Stimulated activated naive CD8-positive, alpha-beta T cell treated with anti-CD3 and anti-CD28 coated beads, Interleukin-15, Interleukin-2, amounts not matched to agents 100 ng/mL and 50 ng/mL, for 24 hours (primary cell): ENCODE results near the gene PDE8B.

Source experiments
- H3K27ac Mint-ChIP-seq: one replicate; pipeline ENCODE4 v1.8.0; 2021; ENCODE audit warnings: mild to moderate bottlenecking, mixed read lengths
- H3K27me3 Mint-ChIP-seq: one replicate; pipeline ENCODE4 v1.8.0; 2021; ENCODE audit warnings: mixed read lengths
- H3K36me3 Mint-ChIP-seq: one replicate; pipeline ENCODE4 v1.8.0; 2021; ENCODE audit warnings: low read depth, mixed read lengths
- H3K4me1 Mint-ChIP-seq: one replicate; pipeline ENCODE4 v1.8.0; 2021; ENCODE audit warnings: low read depth, mixed read lengths
- H3K4me3 Mint-ChIP-seq: one replicate; pipeline ENCODE4 v1.8.0; 2021; ENCODE audit warnings: mild to moderate bottlenecking, mixed read lengths
- H3K9me3 Mint-ChIP-seq: one replicate; pipeline ENCODE4 v1.8.0; 2021; ENCODE audit warnings: mixed read lengths

Gene PDE8B

DNA sequence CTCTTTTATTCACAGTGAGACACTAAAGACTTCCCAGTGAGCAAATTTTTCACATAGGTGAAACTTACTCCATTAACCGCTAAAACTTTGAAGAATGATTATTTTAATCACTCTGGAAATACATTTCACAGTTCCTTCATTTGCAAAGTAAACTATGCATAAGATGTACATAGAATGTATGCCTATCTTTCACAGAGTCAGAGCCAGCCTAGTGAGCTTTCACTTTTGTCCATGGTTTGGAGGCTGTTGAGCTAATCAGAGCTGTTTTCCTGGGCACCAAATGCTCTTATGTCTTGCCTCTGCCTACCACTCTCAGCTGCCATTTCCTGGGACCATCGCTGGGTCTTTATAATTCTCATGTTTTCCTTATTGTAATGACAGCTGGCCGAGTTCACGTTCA, 67.3 kb downstream of the PDE8B start:
- Mint-ChIP-seq H3K4me3 (no peak overlapping the region), H3K36me3 (no peaks in the 10 kb centered on the region), H3K9me3 (no peaks in the 10 kb centered on the region), H3K4me1 (peaks cover 8% of the 10 kb centered on the region), H3K27ac (no peak overlapping the region), H3K27me3 (no peaks in the 10 kb centered on the region)

DNA sequence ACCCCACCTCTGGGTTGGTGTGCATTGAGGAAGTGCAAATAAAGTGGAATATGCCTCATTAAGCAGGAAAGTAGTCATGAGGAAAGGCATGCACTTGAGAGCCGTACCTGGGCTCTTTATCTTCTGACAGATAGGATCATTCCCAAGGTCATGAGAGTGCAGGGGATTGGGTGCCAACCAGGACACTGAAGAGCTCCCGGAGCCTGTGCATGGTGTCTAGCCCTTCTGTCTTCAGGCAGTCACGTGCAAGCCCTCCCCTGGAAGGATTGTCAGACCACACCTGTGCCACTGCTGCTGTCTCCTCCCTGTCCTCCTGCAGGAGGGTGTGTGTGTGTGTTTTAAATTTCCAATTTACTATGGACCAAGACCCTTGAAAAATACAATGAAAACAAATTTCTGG, 69.6 kb downstream of the PDE8B start:
- no peaks in the 10 kb centered on the region for H3K36me3 Mint-ChIP-seq
- no peaks in the 10 kb centered on the region for H3K9me3 Mint-ChIP-seq
- H3K4me1 Mint-ChIP-seq, result peaks cover 8% of the 10 kb centered on the region
- no peak overlapping the region for H3K27ac Mint-ChIP-seq
- no peak overlapping the region for H3K4me3 Mint-ChIP-seq
- H3K27me3 Mint-ChIP-seq, result no peaks in the 10 kb centered on the region

DNA sequence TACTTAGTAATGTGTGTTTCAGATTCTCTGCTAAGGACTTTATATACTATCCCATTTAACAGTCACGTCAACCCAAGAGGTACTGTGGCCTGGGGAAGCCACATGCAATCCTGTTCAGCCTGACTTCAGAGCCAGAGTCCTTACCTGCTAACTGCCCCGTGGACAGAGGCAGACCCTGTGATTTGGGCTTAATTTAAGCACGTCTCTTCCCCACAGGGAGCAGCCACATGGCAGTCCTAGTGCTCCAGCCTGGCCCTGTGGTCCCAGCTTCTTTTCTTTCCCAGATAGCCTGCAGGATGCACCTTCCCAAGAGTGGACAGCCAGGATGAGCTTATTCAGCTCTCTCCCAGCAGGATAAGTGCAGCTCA, 71.5 kb downstream of the PDE8B start:
- no peaks in the 10 kb centered on the region for H3K9me3 Mint-ChIP-seq
- no peaks in the 10 kb centered on the region for H3K36me3 Mint-ChIP-seq
- H3K4me1 Mint-ChIP-seq, result peaks cover 8% of the 10 kb centered on the region
- no peak overlapping the region for H3K27ac Mint-ChIP-seq
- H3K4me3 Mint-ChIP-seq, result no peak overlapping the region
- no peaks in the 10 kb centered on the region for H3K27me3 Mint-ChIP-seq

GRCh38 chr5:77282337-77283027, 72.0 kb downstream of the PDE8B start:
- Mint-ChIP-seq H3K9me3 (no peaks in the 10 kb centered on the region), H3K4me1 (peaks cover 4% of the 10 kb centered on the region), H3K4me3 (no peak overlapping the region), H3K27ac (no peak overlapping the region), H3K27me3 (peaks cover 3% of the 10 kb centered on the region), H3K36me3 (no peaks in the 10 kb centered on the region)

- Mint-ChIP-seq H3K27ac (no peak overlapping the region), H3K9me3 (no peaks in the 10 kb centered on the region), H3K27me3 (peaks cover 6% of the 10 kb centered on the region)
Observed at GRCh38 chr5:77285251-77285841, 74.9 kb downstream of the PDE8B start.

DNA sequence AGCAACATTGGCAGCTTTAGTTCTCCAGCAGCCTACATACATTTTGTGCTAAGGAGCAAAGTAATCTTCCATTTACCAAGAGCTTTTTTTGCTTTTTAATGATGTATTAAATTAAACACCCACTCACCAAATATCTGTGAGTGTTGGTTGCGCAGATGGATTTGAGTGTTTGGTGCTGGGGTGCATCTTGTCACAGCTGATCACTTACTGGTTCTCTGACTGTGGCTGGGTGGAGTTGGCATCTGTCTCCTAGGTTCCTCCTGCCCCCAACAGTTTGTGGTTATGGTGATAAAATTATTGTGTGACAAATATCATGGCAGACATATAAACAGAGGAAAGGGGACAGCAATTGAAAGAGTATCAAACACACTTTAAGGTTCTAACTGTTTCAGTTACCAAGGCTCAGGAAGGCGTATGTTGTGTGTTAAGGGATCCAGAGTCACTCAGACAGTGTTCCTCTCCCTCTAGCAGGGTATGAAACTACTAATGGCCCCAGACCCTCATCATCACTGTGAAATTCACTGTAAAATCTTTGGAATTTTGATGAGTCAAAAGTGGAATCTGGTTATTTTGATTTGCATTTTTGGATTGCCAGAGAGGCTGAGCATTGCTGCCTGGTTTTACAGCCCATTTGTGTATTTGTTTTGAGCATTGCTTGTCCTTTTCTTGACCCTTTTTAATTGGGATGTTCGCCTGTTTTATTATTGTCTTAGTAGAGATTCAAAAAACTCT, 81.7 kb downstream of the PDE8B start:
- H3K36me3 Mint-ChIP-seq, result no peaks in the 10 kb centered on the region
- H3K4me3 Mint-ChIP-seq, result no peak overlapping the region
- no peak overlapping the region for H3K27ac Mint-ChIP-seq
- H3K27me3 Mint-ChIP-seq, result peaks cover 14% of the 10 kb centered on the region
- H3K4me1 Mint-ChIP-seq, result peaks cover 10% of the 10 kb centered on the region
- H3K9me3 Mint-ChIP-seq, result no peaks in the 10 kb centered on the region

More at GRCh38 chr5:77285251-77285841, 74.9 kb downstream of the PDE8B start:
- Mint-ChIP-seq H3K4me1 (no peaks in the 10 kb centered on the region), H3K36me3 (no peaks in the 10 kb centered on the region), H3K4me3 (no peak overlapping the region)

- Mint-ChIP-seq H3K27me3 (peaks cover 13% of the 10 kb centered on the region), H3K9me3 (no peaks in the 10 kb centered on the region), H3K4me3 (no peak overlapping the region), H3K36me3 (no peaks in the 10 kb centered on the region), H3K27ac (no peak overlapping the region), H3K4me1 (peaks cover 10% of the 10 kb centered on the region)
Observed at GRCh38 chr5:77294185-77294584, 83.7 kb downstream of the PDE8B start.

DNA sequence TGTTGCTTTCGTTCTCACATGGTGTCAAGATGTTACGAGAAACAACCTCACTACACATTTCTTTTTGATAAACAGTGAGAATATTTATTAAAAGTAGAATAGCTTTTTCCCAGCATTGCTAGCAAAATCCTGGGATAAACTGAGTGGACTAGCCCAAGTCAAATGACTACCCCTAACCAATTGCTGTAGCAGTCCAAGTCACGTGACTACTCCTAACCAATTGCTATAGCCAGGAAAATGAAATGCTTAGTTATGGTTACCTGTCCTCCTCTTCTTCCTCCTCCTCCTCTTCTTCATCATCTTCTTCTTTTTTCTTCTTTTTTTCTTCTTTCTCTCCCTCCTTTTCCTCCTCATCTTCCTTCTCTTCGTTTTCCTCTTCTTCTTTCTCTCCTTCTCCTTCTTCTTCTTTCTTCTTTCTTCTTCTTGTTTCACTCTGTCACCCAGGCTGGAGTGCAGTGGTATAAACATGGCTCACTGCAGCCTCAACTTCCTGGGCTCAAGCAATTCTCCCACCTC, 85.4 kb downstream of the PDE8B start:
- peaks cover 10% of the 10 kb centered on the region for H3K27me3 Mint-ChIP-seq
- H3K36me3 Mint-ChIP-seq, result no peaks in the 10 kb centered on the region
- H3K9me3 Mint-ChIP-seq, result no peaks in the 10 kb centered on the region
- peaks cover 10% of the 10 kb centered on the region for H3K4me1 Mint-ChIP-seq
- H3K4me3 Mint-ChIP-seq, result no peak overlapping the region
- H3K27ac Mint-ChIP-seq, result no peak overlapping the region

- H3K9me3 Mint-ChIP-seq, result no peaks in the 10 kb centered on the region
- no peak overlapping the region for H3K27ac Mint-ChIP-seq
- peaks cover 10% of the 10 kb centered on the region for H3K4me1 Mint-ChIP-seq
- H3K36me3 Mint-ChIP-seq, result no peaks in the 10 kb centered on the region
- peaks cover 10% of the 10 kb centered on the region for H3K27me3 Mint-ChIP-seq
- no peak overlapping the region for H3K4me3 Mint-ChIP-seq
Observed at GRCh38 chr5:77298146-77298545, 87.7 kb downstream of the PDE8B start.

GRCh38 chr5:77300451-77300850, 90.0 kb downstream of the PDE8B start:
- Mint-ChIP-seq H3K36me3 (no peaks in the 10 kb centered on the region), H3K4me1 (no peaks in the 10 kb centered on the region), H3K27me3 (peaks cover 15% of the 10 kb centered on the region), H3K27ac (no peak overlapping the region), H3K9me3 (no peaks in the 10 kb centered on the region), H3K4me3 (no peak overlapping the region)

DNA sequence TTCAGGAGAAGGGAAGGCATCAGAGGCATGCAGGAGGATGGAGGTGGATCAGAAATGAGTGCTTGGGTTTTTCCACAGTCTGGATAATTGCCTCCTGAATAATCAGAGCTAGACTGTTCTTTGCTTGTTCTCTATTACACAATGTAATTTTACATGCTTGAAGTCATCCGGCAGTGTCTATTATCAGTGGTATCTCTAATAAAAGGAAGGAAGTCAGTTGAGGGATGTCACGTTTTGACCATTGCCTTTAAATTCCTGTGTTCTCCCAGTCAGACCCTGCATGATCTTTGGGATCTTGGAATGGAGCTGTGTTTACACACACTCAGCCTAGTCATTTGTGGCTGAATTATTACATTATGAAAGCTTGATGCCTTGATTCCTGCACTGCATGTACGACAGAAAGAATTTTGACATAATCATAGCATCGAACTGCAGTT, 91.0 kb downstream of the PDE8B start:
- peaks cover 14% of the 10 kb centered on the region for H3K27me3 Mint-ChIP-seq
- H3K9me3 Mint-ChIP-seq, result no peaks in the 10 kb centered on the region
- H3K36me3 Mint-ChIP-seq, result no peaks in the 10 kb centered on the region
- H3K4me1 Mint-ChIP-seq, result no peaks in the 10 kb centered on the region
- H3K27ac Mint-ChIP-seq, result no peak overlapping the region
- no peak overlapping the region for H3K4me3 Mint-ChIP-seq

DNA sequence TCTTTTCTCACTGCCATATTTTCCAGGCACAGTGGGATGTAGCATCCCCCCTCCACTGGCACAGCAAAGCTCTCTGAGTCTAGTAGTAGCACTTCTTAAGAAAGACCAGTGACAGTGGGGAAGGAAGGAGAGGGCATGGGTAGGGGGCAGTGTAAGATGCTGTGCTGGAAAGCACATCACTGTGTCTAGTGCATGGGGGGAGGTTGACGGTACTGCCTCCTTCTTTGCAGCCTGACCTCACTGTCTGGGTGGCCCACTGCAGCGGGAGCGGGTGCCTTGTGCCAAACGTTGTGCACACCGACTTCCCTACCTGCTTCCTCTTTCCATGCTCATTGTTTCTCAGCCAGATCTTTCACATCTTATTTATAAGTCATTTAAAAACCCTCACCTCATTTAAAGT, 91.8 kb downstream of the PDE8B start:
- Mint-ChIP-seq H3K4me3 (no peak overlapping the region), H3K9me3 (no peaks in the 10 kb centered on the region), H3K27ac (no peak overlapping the region), H3K4me1 (no peaks in the 10 kb centered on the region), H3K27me3 (peaks cover 9% of the 10 kb centered on the region), H3K36me3 (no peaks in the 10 kb centered on the region)

DNA sequence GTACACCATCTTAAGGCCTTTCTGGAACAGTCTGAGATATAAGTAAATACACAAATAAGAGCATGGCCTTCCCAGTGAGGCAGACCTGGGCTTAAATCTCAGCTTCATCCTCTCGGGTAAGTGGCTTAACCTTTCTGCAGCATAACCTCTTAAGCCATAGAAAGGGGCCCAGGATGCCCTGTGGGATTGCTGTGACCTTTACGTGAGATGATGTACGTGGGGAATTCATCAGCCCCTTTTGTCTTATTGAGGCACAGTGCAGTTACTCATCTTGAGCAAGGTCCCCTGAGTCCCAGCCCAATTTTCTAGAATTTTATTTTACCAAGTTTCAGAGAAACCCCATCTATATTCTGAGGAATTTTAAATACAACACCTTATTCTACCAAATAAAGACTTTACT, 92.2 kb downstream of the PDE8B start:
- peaks cover 6% of the 10 kb centered on the region for H3K27me3 Mint-ChIP-seq
- H3K27ac Mint-ChIP-seq, result no peak overlapping the region
- H3K4me1 Mint-ChIP-seq, result no peaks in the 10 kb centered on the region
- no peak overlapping the region for H3K4me3 Mint-ChIP-seq
- no peaks in the 10 kb centered on the region for H3K9me3 Mint-ChIP-seq
- no peaks in the 10 kb centered on the region for H3K36me3 Mint-ChIP-seq

DNA sequence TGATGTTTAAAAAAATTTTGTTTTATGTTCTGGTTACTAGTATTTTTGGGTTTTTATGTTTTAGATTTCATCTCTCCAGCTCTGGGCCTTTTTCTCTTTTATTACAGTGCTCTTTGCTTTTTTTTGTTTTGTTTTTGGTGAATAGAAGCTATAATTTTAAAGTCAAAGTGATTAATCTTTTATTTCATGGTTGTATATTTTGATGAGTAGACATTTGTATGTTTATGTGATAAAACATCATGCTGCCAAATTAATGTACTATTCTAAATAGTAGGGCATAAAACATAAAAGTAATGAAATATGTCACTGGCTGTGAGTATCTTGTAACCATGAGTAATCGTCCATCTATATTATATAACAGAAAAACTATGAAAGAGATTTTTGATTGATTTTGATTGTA, 93.9 kb downstream of the PDE8B start:
- H3K9me3 Mint-ChIP-seq, result no peaks in the 10 kb centered on the region
- H3K27ac Mint-ChIP-seq, result no peak overlapping the region
- H3K36me3 Mint-ChIP-seq, result no peaks in the 10 kb centered on the region
- peaks cover 5% of the 10 kb centered on the region for H3K27me3 Mint-ChIP-seq
- H3K4me3 Mint-ChIP-seq, result no peak overlapping the region
- H3K4me1 Mint-ChIP-seq, result no peaks in the 10 kb centered on the region

- Mint-ChIP-seq H3K27ac (no peak overlapping the region), H3K36me3 (no peaks in the 10 kb centered on the region), H3K4me3 (no peak overlapping the region), H3K27me3 (peaks cover 5% of the 10 kb centered on the region), H3K4me1 (no peaks in the 10 kb centered on the region), H3K9me3 (no peaks in the 10 kb centered on the region)
Observed at GRCh38 chr5:77305222-77305846, 94.9 kb downstream of the PDE8B start.
